Measurements from ENCODE around the gene FOXN1.

- TF ChIP-seq POLR2A (IDR thresholded peaks at IDR 0.05) (no peak), CTCF (IDR thresholded peaks at IDR 0.05) (no peak)
These were observed 35.8 kb upstream of the FOXN1 start for GRCh38 chr17:28470266-28470913.

All from transverse colon (tissue), 3 donors.